GM12892 (cell line): Measurements from ENCODE around the gene ACTR1B.
"Not testable (repeated sequence)": the region's sequence is repeated elsewhere in the genome, so short reads cannot be mapped to it uniquely, and the experiment has no call there.

ENCODE experiments used
- DNase-seq: peaks from one replicate; pipeline ENCODE4 v3.0.0; 2011; ENCODE audit not compliant: insufficient read length
- FAIRE-seq: peaks from 2 replicates; lab custom pipeline; 2011; peaks lifted over from hg19 to GRCh38; lab: Jason Lieb, UNC
- POLR2A ChIP-seq: IDR thresholded peaks from 2 replicates; pipeline ENCODE4 v1.6.1; 2011; ENCODE audit warnings: low read depth, low read length, control low read depth
- POLR2AphosphoS5 ChIP-seq: IDR thresholded peaks from 2 replicates; pipeline ENCODE4 v1.6.1; 2011; ENCODE audit warnings: low read depth, low read length, control low read depth
- TAF1 ChIP-seq: IDR thresholded peaks from 2 replicates; pipeline ENCODE4 v1.6.1; 2011; ENCODE audit warnings: low read depth, mild to moderate bottlenecking, control low read depth, low read length, borderline replicate concordance

The ACTR1B gene

GRCh38 chr2:97702731-97703470, 39.1 kb upstream of the ACTR1B start:
- no peak for DNase-seq
- TF ChIP-seq TAF1, result no peak
- TF ChIP-seq POLR2A, result no peak
- TF ChIP-seq POLR2AphosphoS5, result no peak

GRCh38 chr2:97701851-97702465, 38.1 kb upstream of the ACTR1B start:
- TF ChIP-seq TAF1 (no peak), POLR2AphosphoS5 (no peak), POLR2A (no peak)
- FAIRE-seq, result no peak
- DNase-seq, result no peak

More at GRCh38 chr2:97702731-97703470, 39.1 kb upstream of the ACTR1B start:
- FAIRE-seq, result no peak

- TF ChIP-seq POLR2A, result no peak
- no peak for TF ChIP-seq TAF1
- TF ChIP-seq POLR2AphosphoS5, result no peak
- FAIRE-seq (no peak), DNase-seq (no peak)
Measured at GRCh38 chr2:97701186-97701585, 37.3 kb upstream of the ACTR1B start.

GRCh38 chr2:97699765-97700444, 36.1 kb upstream of the ACTR1B start:
- peak; percentile 86 for FAIRE-seq
- no peak for TF ChIP-seq TAF1
- TF ChIP-seq POLR2AphosphoS5, result no peak
- no peak for TF ChIP-seq POLR2A
- DNase-seq, result no peak

- DNase-seq (no peak), FAIRE-seq (no peak)
- TF ChIP-seq POLR2AphosphoS5, result no peak
Measured at GRCh38 chr2:97698530-97698929, 34.7 kb upstream of the ACTR1B start.

GRCh38 chr2:97697252-97698235, 33.7 kb upstream of the ACTR1B start:
- TF ChIP-seq TAF1 (no peak), POLR2AphosphoS5 (no peak), POLR2A (no peak)
- no peak for DNase-seq
- FAIRE-seq, result peak; percentile 90

- DNase-seq (no peak), FAIRE-seq (no peak)
- no peak for TF ChIP-seq TAF1
- no peak for TF ChIP-seq POLR2AphosphoS5
- no peak for TF ChIP-seq POLR2A
Measured at GRCh38 chr2:97695744-97696143, 31.9 kb upstream of the ACTR1B start.

GRCh38 chr2:97693476-97693875, 29.6 kb upstream of the ACTR1B start:
- no peak for FAIRE-seq
- no peak for TF ChIP-seq TAF1
- TF ChIP-seq POLR2A, result no peak
- no peak for TF ChIP-seq POLR2AphosphoS5
- no peak for DNase-seq

GRCh38 chr2:97691166-97691565, 27.3 kb upstream of the ACTR1B start:
- TF ChIP-seq POLR2A (no peak), TAF1 (no peak), POLR2AphosphoS5 (no peak)
- FAIRE-seq (no peak), DNase-seq (no peak)

- no peak for TF ChIP-seq POLR2A
- TF ChIP-seq TAF1, result no peak
- TF ChIP-seq POLR2AphosphoS5, result no peak
- FAIRE-seq (peak; percentile 5), DNase-seq (no peak)
Measured at GRCh38 chr2:97688062-97688827, 24.4 kb upstream of the ACTR1B start.

GRCh38 chr2:97687235-97687634, 23.4 kb upstream of the ACTR1B start:
- not testable (repeated sequence) for DNase-seq, FAIRE-seq
